ENCODE results near the gene MAGI1.

The MAGI1 gene

DNA sequence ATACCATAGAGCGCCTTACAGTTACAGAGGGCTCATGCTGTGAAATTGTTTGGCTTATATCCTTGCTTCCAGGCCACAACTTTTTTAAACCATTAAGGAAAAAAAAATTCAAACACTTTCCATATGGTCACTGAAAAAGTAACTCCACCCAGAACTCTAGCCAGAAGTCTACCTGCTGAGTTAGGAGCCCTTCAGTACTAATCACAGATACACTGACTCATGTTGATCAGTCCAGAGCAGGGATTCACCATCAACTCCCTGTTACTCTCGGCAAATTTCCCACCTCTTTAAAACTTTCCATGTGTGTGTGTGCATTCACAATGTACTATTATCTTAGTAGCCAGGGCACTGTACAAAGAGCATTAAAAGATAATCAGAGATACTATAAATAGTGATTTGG, 372.8 kb downstream of the MAGI1 start:
- no peak overlapping the region for H3K4me3 ChIP-seq (ENCODE audit: low read length)
- DNase-seq (ENCODE audit: low read depth) = peak; percentile 19
- TF ChIP-seq, protein P1, sequence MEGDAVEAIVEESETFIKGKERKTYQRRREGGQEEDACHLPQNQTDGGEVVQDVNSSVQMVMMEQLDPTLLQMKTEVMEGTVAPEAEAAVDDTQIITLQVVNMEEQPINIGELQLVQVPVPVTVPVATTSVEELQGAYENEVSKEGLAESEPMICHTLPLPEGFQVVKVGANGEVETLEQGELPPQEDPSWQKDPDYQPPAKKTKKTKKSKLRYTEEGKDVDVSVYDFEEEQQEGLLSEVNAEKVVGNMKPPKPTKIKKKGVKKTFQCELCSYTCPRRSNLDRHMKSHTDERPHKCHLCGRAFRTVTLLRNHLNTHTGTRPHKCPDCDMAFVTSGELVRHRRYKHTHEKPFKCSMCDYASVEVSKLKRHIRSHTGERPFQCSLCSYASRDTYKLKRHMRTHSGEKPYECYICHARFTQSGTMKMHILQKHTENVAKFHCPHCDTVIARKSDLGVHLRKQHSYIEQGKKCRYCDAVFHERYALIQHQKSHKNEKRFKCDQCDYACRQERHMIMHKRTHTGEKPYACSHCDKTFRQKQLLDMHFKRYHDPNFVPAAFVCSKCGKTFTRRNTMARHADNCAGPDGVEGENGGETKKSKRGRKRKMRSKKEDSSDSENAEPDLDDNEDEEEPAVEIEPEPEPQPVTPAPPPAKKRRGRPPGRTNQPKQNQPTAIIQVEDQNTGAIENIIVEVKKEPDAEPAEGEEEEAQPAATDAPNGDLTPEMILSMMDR (IDR thresholded peaks at IDR 0.05; ENCODE audit: insufficient read depth, low read depth, low read length, missing control alignments) = no peak

DNA sequence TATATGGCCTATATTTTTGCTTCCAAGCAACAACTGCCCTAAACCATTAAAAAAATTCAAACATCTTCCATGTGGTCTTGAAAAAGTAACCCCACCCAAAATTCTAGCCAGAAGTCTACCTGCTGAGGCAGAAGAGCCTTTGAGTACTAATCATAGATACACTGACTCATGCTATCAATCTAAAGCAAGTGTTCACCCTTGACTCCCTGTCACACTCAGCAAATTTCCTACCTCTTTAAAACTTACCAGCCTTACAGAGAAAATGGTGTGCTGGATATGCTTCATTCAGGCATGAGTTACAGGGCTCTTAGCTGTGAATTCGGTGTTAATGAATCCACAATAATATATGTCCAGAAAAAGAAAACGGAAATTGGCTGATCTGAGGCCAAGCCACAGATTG, 373.8 kb downstream of the MAGI1 start:
- TF ChIP-seq, protein P1 (IDR thresholded peaks at IDR 0.05; ENCODE audit: insufficient read depth, low read depth, low read length, missing control alignments) = no peak
- peak; percentile 11 for DNase-seq (ENCODE audit: low read depth)
- H3K4me3 ChIP-seq (ENCODE audit: low read length) = no peak overlapping the region

DNA sequence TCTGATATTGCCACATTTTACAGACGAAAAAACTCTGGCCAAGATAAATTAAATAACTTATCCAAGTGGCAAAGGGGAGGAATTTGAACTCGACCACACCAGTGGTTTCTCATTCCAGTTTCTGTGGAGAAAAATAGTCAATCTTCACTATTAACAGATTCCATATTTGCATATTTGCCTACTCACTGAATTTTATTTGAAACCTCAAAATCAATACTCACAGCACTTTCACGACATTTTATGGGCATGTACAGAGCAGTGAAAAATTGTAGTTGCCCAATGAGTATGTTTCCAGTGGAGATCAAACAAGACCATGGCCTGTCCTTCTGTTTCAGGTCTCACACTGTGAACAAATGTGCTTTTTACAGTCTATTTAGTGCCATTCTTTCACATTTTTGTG, 374.3 kb downstream of the MAGI1 start:
- DNase-seq (ENCODE audit: low read depth) = no peak
- TF ChIP-seq, protein P1 (IDR thresholded peaks at IDR 0.05; ENCODE audit: insufficient read depth, low read depth, low read length, missing control alignments) = no peak
- H3K4me3 ChIP-seq (ENCODE audit: low read length) = no peak overlapping the region

DNA sequence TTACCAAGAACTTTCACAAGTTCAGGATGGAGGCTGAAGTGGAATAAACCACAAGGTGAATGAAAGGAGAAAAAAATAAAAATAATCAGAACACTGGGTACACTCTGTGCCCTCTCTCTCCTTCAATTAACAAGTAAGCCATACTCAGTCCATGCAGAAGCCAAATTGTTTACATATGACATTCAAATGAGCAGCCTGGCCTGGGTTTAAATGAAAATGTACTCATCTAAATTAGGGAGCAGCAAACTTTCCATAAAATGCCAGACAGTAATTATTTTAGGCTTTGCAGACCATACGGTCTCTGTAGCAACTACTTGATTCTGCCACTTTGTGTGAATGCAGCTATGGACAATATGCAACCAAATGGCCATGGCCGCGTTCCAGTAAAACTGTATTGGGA, 376.6 kb downstream of the MAGI1 start:
- TF ChIP-seq, protein P1 (IDR thresholded peaks at IDR 0.05; ENCODE audit: insufficient read depth, low read depth, low read length, missing control alignments) = no peak
- no peak overlapping the region for H3K4me3 ChIP-seq (ENCODE audit: low read length)
- no peak for DNase-seq (ENCODE audit: low read depth)

DNA sequence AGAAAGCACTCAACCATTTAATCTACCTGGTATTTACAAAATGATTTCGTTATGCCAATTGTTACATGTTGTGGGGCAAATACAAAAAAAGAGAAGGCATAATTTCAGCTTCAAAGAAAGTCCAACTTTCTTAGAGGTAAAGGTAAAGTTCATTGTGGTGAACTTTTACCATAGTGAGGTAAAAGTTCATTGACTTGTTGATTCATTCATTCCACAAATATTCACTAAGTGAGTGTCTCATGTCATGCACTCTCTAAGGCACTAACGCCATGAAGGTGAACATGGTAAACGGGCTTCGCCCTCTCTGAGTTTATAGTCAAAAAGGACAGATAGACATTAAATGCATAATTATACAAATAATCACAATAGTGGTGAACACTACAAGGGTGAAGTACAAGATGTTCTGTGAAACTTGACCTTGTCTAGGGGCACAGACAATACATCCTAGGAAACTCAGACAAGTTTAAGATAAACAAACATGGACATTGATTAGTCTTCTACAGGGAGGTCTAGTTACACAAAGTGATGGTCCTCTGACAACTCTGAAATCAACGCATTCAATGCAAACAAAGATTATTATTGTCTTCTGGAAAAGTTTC, 378.6 kb downstream of the MAGI1 start:
- H3K4me3 ChIP-seq (ENCODE audit: low read length) = no peak overlapping the region
- no peak for DNase-seq (ENCODE audit: low read depth)
- TF ChIP-seq, protein P1 (IDR thresholded peaks at IDR 0.05; ENCODE audit: insufficient read depth, low read depth, low read length, missing control alignments) = no peak

DNA sequence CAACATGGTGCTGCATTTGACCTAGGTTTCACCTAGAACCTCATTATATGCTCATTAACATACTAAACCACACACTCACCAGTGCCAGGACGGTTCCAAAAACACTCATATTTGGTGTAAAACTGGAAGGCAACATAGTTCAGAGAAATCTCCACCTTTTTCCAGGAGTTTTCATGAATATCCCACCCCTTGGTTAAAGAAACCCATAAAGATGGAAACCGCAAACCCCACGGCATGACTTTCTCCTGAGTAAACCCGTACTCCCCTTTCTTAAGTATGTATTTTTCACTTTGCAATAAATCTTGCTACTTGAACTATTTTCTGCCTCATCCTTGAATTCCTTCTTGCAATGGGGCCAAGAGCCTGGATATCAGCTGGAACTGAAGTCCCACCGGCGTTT, 379.3 kb downstream of the MAGI1 start:
- H3K4me3 ChIP-seq (ENCODE audit: low read length) = no peak overlapping the region
- no peak for DNase-seq (ENCODE audit: low read depth)
- TF ChIP-seq, protein P1 (IDR thresholded peaks at IDR 0.05; ENCODE audit: insufficient read depth, low read depth, low read length, missing control alignments) = no peak

DNA sequence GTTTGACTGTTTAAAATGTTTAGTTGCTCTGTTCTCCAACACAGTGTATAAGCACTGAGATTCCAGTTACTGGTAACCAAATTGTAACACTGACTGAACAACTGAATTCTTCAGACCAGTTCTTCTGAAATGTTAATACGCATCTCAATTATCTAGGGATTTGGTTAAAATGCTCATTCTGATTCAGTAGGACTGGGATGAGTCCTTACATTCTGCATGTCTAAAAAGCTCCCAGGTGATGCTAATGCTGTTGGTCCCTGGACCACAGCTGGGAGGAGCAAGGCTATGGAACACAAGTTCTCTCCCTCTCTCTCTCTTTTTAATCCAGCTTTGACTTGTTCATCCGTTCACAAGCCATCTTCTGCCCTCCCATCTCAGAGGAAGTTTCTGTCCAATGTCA, 380.3 kb downstream of the MAGI1 start:
- no peak overlapping the region for H3K4me3 ChIP-seq (ENCODE audit: low read length)
- no peak for DNase-seq (ENCODE audit: low read depth)
- TF ChIP-seq, protein P1 (IDR thresholded peaks at IDR 0.05; ENCODE audit: insufficient read depth, low read depth, low read length, missing control alignments) = no peak

Data from epithelial cell of esophagus (primary cell).